Raji (cell line): ENCODE results near the gene GPD1L.

Experiments
- POLR2A ChIP-seq: IDR thresholded peaks from 2 replicates; pipeline ENCODE4 v1.6.1; 2011; ENCODE audit warnings: low read depth, low read length, control low read depth; ENCODE audit not compliant: insufficient read depth

GPD1L gene

GRCh38 chr3:32098528-32098927, 7.9 kb upstream of the GPD1L start:
- TF ChIP-seq POLR2A = no peak

- no peak for TF ChIP-seq POLR2A
These were observed 6.0 kb upstream of the GPD1L start for GRCh38 chr3:32100465-32100864.

GRCh38 chr3:32102289-32102688, 4.1 kb upstream of the GPD1L start:
- no peak for TF ChIP-seq POLR2A

GRCh38 chr3:32104492-32104891, 1.9 kb upstream of the GPD1L start:
- TF ChIP-seq POLR2A = no peak

- no peak for TF ChIP-seq POLR2A
These were observed 909 bp upstream of the GPD1L start for GRCh38 chr3:32105291-32106131.

- no peak for TF ChIP-seq POLR2A
These were observed 526 bp downstream of the GPD1L start for GRCh38 chr3:32106929-32107362.

GRCh38 chr3:32109256-32109655, 2.8 kb downstream of the GPD1L start:
- TF ChIP-seq POLR2A = no peak

- no peak for TF ChIP-seq POLR2A
These were observed 3.9 kb downstream of the GPD1L start for GRCh38 chr3:32110233-32110760.

GRCh38 chr3:32111560-32111959, 5.1 kb downstream of the GPD1L start:
- TF ChIP-seq POLR2A = no peak

GRCh38 chr3:32113566-32113965, 7.1 kb downstream of the GPD1L start:
- no peak for TF ChIP-seq POLR2A

- no peak for TF ChIP-seq POLR2A
These were observed 7.6 kb downstream of the GPD1L start for GRCh38 chr3:32113981-32114545.

- TF ChIP-seq POLR2A = no peak
These were observed 10.9 kb downstream of the GPD1L start for GRCh38 chr3:32117320-32117719.

- TF ChIP-seq POLR2A = no peak
These were observed 11.8 kb downstream of the GPD1L start for GRCh38 chr3:32118215-32118614.

- TF ChIP-seq POLR2A = no peak
These were observed 14.1 kb downstream of the GPD1L start for GRCh38 chr3:32120471-32120870.

GRCh38 chr3:32121137-32121536, 14.7 kb downstream of the GPD1L start:
- no peak for TF ChIP-seq POLR2A

GRCh38 chr3:32123620-32124019, 17.2 kb downstream of the GPD1L start:
- no peak for TF ChIP-seq POLR2A
